Colon (tissue), 2 donors: Measurements from ENCODE around the gene SPP1.
"Not testable (repeated sequence)": the region's sequence is repeated elsewhere in the genome, so short reads cannot be mapped to it uniquely, and the experiment has no call there.

Experiments
- FAIRE-seq: peaks from 2 replicates; lab custom pipeline; 2012; peaks lifted over from hg19 to GRCh38; lab: Jason Lieb, UNC
- donor health status: control.
- donor health status: control.

Gene SPP1

GRCh38 chr4:87975466-87975865 is at the start of gene SPP1:
Gene SPP1 (plus strand): TSS chr4:87975714. CDS start chr4:87976896, 1,182 bp downstream.
- FAIRE-seq: no peak

- FAIRE-seq: no peak
These were observed 48.9 kb upstream of the SPP1 start for GRCh38 chr4:87926554-87927098.

- no peak for FAIRE-seq
These were observed 44.9 kb upstream of the SPP1 start for GRCh38 chr4:87930629-87931028.

GRCh38 chr4:87931932-87932331 is 43.6 kb upstream of the SPP1 start:
- FAIRE-seq: no peak

- no peak for FAIRE-seq
These were observed 42.8 kb upstream of the SPP1 start for GRCh38 chr4:87932718-87933141.

DNA sequence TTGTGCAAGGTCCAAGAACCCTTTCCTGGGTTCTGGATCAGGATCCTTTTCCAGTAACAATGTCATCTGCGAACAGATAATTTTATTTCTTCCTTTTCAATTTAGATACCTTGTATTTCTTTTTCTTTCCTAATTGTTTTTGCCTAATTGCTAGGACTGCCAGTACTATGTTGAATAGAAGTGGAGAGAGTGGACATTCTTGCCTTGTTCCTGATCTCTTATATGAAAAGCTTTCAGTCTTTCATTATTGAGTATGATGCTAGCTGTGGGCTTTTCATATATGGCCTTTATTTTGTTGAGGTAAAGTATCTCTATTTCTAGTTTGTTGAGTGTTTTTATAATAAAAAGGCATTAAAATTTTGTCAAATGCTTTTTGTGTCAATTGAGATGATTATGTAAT is 42.2 kb upstream of the SPP1 start:
- FAIRE-seq: no peak

DNA sequence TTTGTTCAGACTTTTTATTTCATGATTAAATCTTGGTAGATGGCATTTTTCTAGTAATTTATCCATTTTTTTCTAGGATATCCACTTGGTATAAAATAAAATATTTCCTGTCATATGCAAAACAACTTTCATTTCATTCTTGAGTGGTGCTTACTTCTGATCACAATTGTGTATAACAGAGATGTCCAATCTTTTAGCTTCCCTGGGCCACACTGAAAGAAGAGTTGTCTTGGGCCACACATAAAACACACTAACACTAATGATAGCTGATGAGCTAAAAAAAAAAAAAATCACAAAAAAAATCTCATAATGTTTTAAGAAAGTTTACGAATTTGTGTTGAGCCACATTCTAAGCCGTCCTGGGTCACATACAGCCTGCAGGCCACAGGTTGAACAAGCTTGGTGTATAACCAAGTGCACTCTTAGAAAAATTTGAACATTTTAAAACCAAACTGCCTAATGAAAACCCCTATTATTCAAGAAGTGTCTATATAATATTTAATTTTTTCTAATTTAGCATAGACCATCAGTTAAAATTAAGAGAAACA is 41.3 kb upstream of the SPP1 start:
- FAIRE-seq: no peak

DNA sequence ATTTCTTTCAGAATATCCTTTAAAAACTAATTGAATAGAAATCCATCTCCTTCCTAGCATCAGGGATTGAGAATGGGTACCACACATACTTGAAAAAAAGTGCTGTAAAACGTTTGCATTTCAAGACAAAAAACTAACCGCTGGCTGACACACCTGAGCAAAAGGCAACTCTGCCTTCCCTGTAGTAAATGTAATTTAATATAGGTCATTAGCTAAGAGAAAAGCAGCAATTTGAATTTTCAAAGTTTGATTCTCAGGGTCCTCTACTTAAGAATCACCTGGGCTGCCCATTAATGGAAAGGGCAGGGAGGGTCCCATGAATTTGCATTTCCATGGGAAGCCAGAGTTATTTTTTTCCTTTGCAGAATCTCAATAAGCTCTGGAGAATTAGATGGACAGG is 40.5 kb upstream of the SPP1 start:
- no peak for FAIRE-seq

DNA sequence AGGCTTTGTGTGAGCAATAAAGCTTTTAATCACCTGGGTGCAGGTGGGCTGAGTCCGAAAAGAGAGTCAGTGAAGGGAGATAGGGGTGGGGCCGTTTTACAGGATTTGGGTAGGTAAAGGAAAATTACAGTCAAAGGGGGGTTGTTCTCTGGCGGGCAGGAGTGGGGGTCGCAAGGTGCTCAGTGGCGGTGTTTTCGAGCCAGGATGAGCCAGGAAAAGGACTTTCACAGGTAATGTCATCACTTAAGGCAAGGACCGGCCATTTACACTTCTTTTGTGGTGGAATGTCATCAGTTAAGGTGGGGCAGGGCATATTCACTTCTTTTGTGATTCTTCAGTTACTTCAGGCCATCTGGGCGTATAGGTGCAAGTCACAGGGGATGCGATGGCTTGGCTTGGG is 39.6 kb upstream of the SPP1 start:
- not testable (repeated sequence) for FAIRE-seq

DNA sequence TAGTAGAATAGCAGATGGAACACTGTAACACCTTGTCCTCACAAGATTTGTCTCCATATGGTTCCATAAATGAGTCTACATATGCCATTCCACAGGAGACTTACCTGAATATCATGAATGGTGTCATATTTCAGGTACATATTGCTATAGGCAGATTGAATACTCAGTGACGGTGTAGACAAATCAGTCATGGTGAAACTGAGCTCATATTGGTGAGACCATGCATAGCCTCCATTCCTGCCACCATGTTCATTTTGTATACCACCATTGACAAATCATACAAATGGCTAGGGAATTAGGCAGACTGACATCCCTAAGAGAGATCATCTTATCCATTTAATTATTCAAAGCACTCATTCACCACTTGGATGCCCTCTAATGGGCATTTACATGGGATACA is 38.0 kb upstream of the SPP1 start:
- no peak for FAIRE-seq

GRCh38 chr4:87938746-87939145 is 36.8 kb upstream of the SPP1 start:
- no peak for FAIRE-seq

DNA sequence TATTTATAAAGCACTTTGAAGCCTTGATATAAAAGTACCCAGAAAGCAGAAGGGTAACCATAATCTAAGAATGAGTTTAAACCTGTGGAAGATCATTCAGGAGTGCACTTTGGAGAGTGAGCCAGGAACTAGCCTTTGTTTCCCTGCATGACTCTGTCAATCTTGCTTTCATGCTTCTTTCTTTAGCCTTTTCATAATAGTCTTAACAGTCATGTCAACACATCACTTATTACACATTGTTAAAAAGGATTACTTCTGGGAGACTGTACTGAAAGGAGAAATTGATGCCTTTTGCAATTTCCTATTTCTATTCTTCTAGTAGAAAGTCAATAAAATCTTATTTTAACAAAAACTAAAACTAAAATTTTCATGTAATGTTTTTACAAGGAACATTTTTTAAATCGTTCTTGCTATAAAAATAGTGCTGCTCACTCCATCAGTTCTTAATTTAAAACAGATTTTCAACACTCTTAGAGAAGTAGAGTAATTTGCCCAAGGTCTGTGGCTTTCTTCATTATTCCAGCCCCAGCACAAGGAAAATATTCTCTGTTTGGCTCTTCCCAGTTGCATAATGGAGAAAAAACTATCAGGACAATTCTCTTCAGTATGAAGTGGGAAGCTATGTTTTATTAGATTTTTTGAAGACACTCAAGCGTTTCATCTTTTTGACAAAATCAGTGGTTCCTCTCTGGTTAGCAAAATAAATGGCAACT is 35.4 kb upstream of the SPP1 start:
- FAIRE-seq: no peak

- not testable (repeated sequence) for FAIRE-seq
These were observed 34.7 kb upstream of the SPP1 start for GRCh38 chr4:87940809-87941208.

DNA sequence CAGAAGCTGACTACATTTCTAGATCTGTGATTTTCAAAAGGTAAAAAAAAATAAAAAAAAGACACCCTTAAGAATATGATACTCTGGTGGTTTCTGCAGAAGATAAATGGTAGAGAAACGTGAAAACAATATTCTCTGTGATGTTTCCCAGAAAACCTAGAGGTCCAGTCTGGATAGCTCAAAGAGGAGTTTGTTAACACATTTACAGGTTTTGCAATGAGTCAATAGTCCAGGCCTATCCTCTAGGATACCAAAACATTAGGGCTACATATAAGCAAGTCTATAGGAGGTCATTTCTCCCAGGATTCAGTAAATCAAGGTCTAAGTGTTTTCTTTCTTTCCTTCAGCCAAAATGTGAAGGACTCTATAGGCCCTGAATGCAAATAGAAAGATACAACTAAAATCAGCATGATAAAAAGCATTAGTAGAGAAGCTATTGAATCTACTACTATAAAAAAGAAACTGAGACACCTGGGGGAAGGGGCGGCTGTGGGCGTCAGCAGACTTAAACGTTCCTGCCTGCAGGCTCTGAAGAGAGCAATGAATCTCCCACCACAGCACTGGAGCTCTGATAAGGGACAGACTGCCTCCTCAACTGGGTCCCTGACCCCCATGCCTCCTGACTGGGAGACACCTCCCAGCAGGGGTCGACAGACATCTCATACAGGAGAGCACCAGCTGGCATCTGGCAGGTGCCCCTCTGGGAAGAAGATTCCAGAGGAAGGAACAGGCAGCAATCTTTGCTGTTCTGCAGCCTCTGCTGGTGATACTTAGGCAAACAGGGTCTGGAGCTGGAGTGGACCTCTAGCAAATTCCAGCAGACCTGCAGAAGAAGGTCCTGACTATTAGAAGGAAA is 33.7 kb upstream of the SPP1 start:
- FAIRE-seq: no peak

DNA sequence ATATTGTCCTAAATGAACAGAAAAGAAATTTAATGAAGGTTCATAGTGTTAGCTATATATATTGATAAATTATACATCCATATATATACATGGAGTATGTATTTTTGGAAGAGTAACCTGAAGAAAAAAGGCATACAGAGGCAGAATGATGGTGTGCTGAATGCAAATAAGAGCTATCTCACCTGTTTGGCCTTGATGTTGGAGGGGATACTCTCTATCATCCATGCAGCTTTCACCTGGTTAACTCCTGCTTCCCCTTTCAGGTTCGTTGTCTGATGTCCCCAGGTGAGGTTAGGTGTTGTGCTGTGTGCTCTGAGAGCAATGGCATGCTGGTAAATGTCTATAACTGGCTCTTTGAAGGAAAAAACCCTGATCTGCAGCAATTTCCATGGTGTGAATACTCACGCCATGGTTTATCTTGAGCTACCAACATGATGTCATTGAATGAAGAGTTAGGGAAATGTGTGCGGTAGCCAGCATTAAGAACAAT is 31.8 kb upstream of the SPP1 start:
- no peak for FAIRE-seq

GRCh38 chr4:87944967-87945366 is 30.5 kb upstream of the SPP1 start:
- FAIRE-seq: no peak

- no peak for FAIRE-seq
These were observed 28.7 kb upstream of the SPP1 start for GRCh38 chr4:87946766-87947165.

GRCh38 chr4:87947381-87948160 is 27.9 kb upstream of the SPP1 start:
- FAIRE-seq: no peak

DNA sequence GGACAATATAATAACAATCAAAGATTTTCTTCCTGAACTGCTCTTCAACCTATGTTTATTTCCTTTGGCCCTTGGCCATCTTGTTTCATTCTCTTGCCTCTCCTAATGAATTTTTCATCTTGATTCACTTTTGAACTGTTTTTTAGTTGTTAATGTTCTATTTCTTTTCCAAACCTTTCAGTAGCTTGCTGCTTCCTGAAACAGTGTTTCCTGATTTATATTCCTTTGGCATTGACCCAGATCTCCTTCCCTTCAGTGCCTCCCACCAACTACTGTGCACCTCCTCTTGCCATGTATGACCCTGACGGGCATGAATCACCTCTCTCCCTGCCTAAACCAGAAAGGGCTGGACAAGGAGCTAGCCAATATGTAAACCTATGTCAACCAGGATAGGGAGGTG is 25.6 kb upstream of the SPP1 start:
- FAIRE-seq: no peak

GRCh38 chr4:87950493-87950892 is 25.0 kb upstream of the SPP1 start:
- FAIRE-seq: no peak

GRCh38 chr4:87950936-87951511 is 24.5 kb upstream of the SPP1 start:
- no peak for FAIRE-seq

DNA sequence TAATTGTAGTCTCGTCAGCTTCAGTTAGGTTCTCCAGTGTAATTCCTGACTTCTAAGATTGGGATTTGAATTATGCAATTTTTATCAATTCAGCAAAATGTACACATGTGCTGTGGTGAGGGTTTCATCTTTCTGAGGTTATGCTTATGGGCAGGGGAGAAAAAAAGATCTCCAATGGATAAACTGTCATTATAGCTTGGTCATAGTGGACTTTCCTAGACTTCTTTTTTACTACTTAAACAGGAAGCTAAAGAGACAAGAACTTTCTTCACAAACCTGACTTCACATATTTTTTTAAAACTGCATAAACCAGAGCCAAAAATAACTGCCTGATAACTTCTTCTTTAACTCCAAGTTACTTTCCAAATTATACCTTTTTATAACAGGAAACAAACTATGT is 21.7 kb upstream of the SPP1 start:
- FAIRE-seq: no peak
